ENCODE results near the gene PGLYRP2.

GRCh38 chr19:15501596-15501995 lies 22.3 kb upstream of the PGLYRP2 start:
- TF ChIP-seq, protein P1, sequence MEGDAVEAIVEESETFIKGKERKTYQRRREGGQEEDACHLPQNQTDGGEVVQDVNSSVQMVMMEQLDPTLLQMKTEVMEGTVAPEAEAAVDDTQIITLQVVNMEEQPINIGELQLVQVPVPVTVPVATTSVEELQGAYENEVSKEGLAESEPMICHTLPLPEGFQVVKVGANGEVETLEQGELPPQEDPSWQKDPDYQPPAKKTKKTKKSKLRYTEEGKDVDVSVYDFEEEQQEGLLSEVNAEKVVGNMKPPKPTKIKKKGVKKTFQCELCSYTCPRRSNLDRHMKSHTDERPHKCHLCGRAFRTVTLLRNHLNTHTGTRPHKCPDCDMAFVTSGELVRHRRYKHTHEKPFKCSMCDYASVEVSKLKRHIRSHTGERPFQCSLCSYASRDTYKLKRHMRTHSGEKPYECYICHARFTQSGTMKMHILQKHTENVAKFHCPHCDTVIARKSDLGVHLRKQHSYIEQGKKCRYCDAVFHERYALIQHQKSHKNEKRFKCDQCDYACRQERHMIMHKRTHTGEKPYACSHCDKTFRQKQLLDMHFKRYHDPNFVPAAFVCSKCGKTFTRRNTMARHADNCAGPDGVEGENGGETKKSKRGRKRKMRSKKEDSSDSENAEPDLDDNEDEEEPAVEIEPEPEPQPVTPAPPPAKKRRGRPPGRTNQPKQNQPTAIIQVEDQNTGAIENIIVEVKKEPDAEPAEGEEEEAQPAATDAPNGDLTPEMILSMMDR (conservative IDR thresholded peaks at IDR 0.05 in 1 of 2, IDR thresholded peaks at IDR 0.05 in 1 of 2; ENCODE audit: low read depth in 1 of 2, low read length in 2 of 2), result no peak
- no peak for TF ChIP-seq EZH2 (IDR thresholded peaks at IDR 0.05; ENCODE audit: low read length, missing control alignments)

All from fibroblast of lung (primary cell).